Neural progenitor cell (in vitro differentiated cells): ENCODE results near the gene UNG. TPM values are rescaled to one million over a fixed set of nuclear protein-coding genes. Genes with fewer than 3 reads are reported as not detected.

Experiments
- DNase-seq: peaks from one replicate; pipeline ENCODE4 v3.0.0-alpha.2; 2016; ENCODE audit warnings: low spot score
- H2AFZ ChIP-seq: fragments of 200-600 bp; sonication (generic); replicated peaks from 2 replicates; pipeline ENCODE4 v1.6.1; 2016; ENCODE audit warnings: antibody characterized with exemption
- H3F3A ChIP-seq: fragments of 200-600 bp; sonication (generic); 2 replicates; pipeline ENCODE4 v1.6.1; 2016; ENCODE audit warnings: antibody characterized with exemption, low read depth
- H3K27ac ChIP-seq: fragments of 200-600 bp; sonication (generic); 2 replicates; pipeline ENCODE4 v1.5.1; 2016; ENCODE audit warnings: mild to moderate bottlenecking
- H3K27me3 ChIP-seq: fragments of 200-600 bp; sonication (generic); 2 replicates; pipeline ENCODE4 v1.6.1; 2016; ENCODE audit warnings: mild to moderate bottlenecking, moderate library complexity
- H3K36me3 ChIP-seq: fragments of 200-600 bp; sonication (generic); 2 replicates; pipeline ENCODE4 v1.5.1; 2016
- H3K4me1 ChIP-seq: fragments of 200-600 bp; sonication (generic); 2 replicates; pipeline ENCODE4 v1.6.1; 2016; ENCODE audit warnings: mixed run types
- H3K4me2 ChIP-seq: fragments of 200-600 bp; sonication (generic); 2 replicates; pipeline ENCODE4 v1.6.1; 2016
- H3K4me3 ChIP-seq: fragments of 200-600 bp; sonication (generic); 2 replicates; pipeline ENCODE4 v1.5.1; 2016
- H3K79me2 ChIP-seq: fragments of 200-600 bp; sonication (generic); 2 replicates; pipeline ENCODE4 v1.6.1; 2016; ENCODE audit warnings: low read depth
- H3K9ac ChIP-seq: fragments of 200-600 bp; sonication (generic); 2 replicates; pipeline ENCODE4 v1.6.1; 2016
- H3K9me3 ChIP-seq: fragments of 200-600 bp; sonication (generic); 2 replicates; pipeline ENCODE4 v1.5.1; 2016; ENCODE audit warnings: low read depth
- H4K20me1 ChIP-seq: fragments of 200-600 bp; sonication (generic); 2 replicates; pipeline ENCODE4 v1.6.1; 2016; ENCODE audit warnings: low read depth
- H3K27ac Mint-ChIP-seq: 3 replicates; pipeline ENCODE4 v1.8.0; 2021; ENCODE audit warnings: mixed read lengths
- H3K27me3 Mint-ChIP-seq: 2 replicates; pipeline ENCODE4 v1.8.0; 2022; ENCODE audit warnings: low read depth, mild to moderate bottlenecking, inconsistent platforms, moderate library complexity, mixed read lengths; ENCODE audit not compliant: insufficient read depth
- H3K36me3 Mint-ChIP-seq: 3 replicates; pipeline ENCODE4 v1.8.0; 2021; ENCODE audit warnings: mixed read lengths
- H3K4me1 Mint-ChIP-seq: 3 replicates; pipeline ENCODE4 v1.8.0; 2021; ENCODE audit warnings: mixed read lengths
- H3K4me3 Mint-ChIP-seq: 3 replicates; pipeline ENCODE4 v1.8.0; 2021; ENCODE audit warnings: mild to moderate bottlenecking, moderate library complexity, mixed read lengths
- H3K9me3 Mint-ChIP-seq: 3 replicates; pipeline ENCODE4 v1.8.0; 2020; ENCODE audit warnings: mixed read lengths
- EZH2 ChIP-seq: fragments of 200-600 bp; sonication (generic); IDR thresholded peaks from 2 replicates; pipeline ENCODE4 v1.6.1; 2017; ENCODE audit warnings: antibody characterized with exemption, mild to moderate bottlenecking, moderate library complexity
- EZH2phosphoT487 ChIP-seq: fragments of 200-600 bp; sonication (generic); IDR thresholded peaks from 2 replicates; pipeline ENCODE4 v1.6.1; 2017; ENCODE audit warnings: antibody characterized with exemption
- small RNA-seq: library from RNA; depleted of rRNA; stranded (forward); fragments of <200 nt; gene quantifications from one replicate; pipeline ENCODE3, GENCODE V24; 2015
- total RNA-seq: library from RNA; depleted of rRNA; stranded (reverse); fragments of >200 nt; gene quantifications from 2 replicates; pipeline ENCODE4 v1.2.3, GENCODE V29; 2015; ENCODE audit warnings: low replicate concordance
- TF ChIP-seq, protein P1 (sequence below): fragments of 200-600 bp; sonication (generic); IDR thresholded peaks from 2 replicates; pipeline ENCODE4 v1.5.1; 2017; ENCODE audit warnings: antibody characterized with exemption, mild to moderate bottlenecking

Gene UNG
- total RNA-seq, 1 donor from 2014 or later, result 71.0 TPM

DNA sequence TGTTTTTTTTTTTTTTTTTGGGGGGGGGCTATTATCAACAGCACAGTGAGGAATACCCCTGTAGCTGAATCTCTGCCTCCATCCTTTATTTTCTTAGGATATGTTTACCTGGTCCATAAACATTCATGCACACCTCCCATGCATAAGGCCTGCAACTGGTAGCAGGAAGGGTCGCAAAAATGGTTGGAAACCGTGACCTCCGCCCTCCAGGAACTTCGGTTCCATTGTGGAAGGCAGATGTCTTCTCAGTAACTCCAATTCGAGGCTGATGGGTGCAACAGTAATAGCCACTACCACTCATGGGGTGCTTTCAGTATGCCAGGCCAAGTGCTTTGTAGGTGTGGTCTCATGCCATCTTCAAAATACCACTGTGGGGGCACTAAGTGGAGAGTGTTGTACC lies 59.2 kb downstream of the UNG start:
- H3F3A ChIP-seq, result peaks cover 20% of the 10 kb centered on the region
- H3K27ac ChIP-seq, result no peak overlapping the region
- no peaks in the 10 kb centered on the region for H3K9me3 ChIP-seq
- no peak overlapping the region for H3K4me2 ChIP-seq
- Mint-ChIP-seq H3K27ac (no peak overlapping the region), H3K4me3 (no peak overlapping the region), H3K4me1 (peaks cover 17% of the 10 kb centered on the region), H3K36me3 (no peaks in the 10 kb centered on the region), H3K9me3 (no peaks in the 10 kb centered on the region), H3K27me3 (peaks cover 8% of the 10 kb centered on the region)
- no peak for DNase-seq
- no peaks in the 10 kb centered on the region for H4K20me1 ChIP-seq
- H3K36me3 ChIP-seq, result no peaks in the 10 kb centered on the region
- H2AFZ ChIP-seq, result no peak overlapping the region
- no peak overlapping the region for H3K4me3 ChIP-seq
- TF ChIP-seq, protein P1, sequence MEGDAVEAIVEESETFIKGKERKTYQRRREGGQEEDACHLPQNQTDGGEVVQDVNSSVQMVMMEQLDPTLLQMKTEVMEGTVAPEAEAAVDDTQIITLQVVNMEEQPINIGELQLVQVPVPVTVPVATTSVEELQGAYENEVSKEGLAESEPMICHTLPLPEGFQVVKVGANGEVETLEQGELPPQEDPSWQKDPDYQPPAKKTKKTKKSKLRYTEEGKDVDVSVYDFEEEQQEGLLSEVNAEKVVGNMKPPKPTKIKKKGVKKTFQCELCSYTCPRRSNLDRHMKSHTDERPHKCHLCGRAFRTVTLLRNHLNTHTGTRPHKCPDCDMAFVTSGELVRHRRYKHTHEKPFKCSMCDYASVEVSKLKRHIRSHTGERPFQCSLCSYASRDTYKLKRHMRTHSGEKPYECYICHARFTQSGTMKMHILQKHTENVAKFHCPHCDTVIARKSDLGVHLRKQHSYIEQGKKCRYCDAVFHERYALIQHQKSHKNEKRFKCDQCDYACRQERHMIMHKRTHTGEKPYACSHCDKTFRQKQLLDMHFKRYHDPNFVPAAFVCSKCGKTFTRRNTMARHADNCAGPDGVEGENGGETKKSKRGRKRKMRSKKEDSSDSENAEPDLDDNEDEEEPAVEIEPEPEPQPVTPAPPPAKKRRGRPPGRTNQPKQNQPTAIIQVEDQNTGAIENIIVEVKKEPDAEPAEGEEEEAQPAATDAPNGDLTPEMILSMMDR, result no peak
- TF ChIP-seq EZH2 (no peak), EZH2phosphoT487 (no peak)
- no peaks in the 10 kb centered on the region for H3K79me2 ChIP-seq
- H3K27me3 ChIP-seq, result peaks cover 16% of the 10 kb centered on the region
- no peak overlapping the region for H3K9ac ChIP-seq
- peaks cover 4% of the 10 kb centered on the region for H3K4me1 ChIP-seq

DNA sequence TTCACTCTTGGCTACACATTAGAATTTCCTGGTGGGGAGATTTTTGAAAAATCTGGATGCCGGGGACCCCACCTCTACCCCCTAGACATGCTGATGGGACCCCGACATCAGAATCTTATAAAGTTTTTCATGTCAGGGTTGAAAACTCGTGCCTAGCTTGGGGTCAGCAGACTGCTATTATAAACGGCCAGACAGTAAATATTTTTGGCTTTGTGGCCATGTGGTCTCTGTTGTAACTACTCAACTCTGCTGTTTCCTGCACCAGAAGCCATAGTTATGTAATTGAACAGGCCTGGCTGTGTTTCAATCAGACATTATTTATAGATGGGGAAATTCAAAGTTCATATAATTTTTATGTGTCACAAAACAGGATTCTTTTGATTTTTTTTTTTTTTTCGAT lies 60.6 kb downstream of the UNG start:
- Mint-ChIP-seq H3K27ac (no peak overlapping the region), H3K4me3 (no peak overlapping the region), H3K36me3 (no peaks in the 10 kb centered on the region), H3K4me1 (peaks cover 17% of the 10 kb centered on the region), H3K9me3 (no peaks in the 10 kb centered on the region), H3K27me3 (peaks cover 8% of the 10 kb centered on the region)
- Histone ChIP-seq H3K4me1 (peaks cover 4% of the 10 kb centered on the region), H3F3A (peaks cover 20% of the 10 kb centered on the region), H3K9ac (no peak overlapping the region), H3K9me3 (no peaks in the 10 kb centered on the region), H4K20me1 (no peaks in the 10 kb centered on the region), H3K27me3 (peaks cover 14% of the 10 kb centered on the region), H3K27ac (no peak overlapping the region), H3K36me3 (no peaks in the 10 kb centered on the region), H3K4me3 (no peak overlapping the region), H2AFZ (no peak overlapping the region), H3K4me2 (no peak overlapping the region), H3K79me2 (no peaks in the 10 kb centered on the region)
- DNase-seq, result no peak
- TF ChIP-seq EZH2 (no peak), EZH2phosphoT487 (no peak)
- TF ChIP-seq, protein P1, result no peak

DNA sequence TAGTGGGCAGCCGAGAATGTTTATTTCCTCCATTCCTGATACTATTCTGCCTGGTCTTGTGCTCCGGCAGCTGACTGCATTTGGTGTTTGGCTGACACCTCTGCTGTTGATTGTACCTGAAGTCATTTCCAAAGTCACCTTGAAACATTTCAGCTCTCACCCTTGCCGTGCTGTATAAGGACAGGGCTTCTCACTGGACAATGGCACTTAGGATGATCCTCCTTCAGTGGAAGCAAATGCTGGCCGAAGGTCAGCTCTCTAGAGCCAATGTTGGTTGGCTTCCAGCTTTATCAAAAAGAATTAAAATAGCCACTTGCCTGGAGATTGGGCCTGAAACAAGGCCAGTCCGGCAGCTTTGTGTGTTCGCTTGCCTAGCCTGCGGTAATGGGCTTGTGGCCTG lies 63.0 kb downstream of the UNG start:
- H3K79me2 ChIP-seq, result no peaks in the 10 kb centered on the region
- no peaks in the 10 kb centered on the region for H3K36me3 ChIP-seq
- TF ChIP-seq EZH2 (no peak), EZH2phosphoT487 (no peak)
- TF ChIP-seq, protein P1, result no peak
- H3K9ac ChIP-seq, result no peak overlapping the region
- Mint-ChIP-seq H3K27me3 (no peaks in the 10 kb centered on the region), H3K4me1 (peaks cover 4% of the 10 kb centered on the region), H3K36me3 (no peaks in the 10 kb centered on the region), H3K9me3 (no peaks in the 10 kb centered on the region), H3K27ac (no peak overlapping the region), H3K4me3 (no peak overlapping the region)
- H4K20me1 ChIP-seq, result no peaks in the 10 kb centered on the region
- H3K4me3 ChIP-seq, result no peak overlapping the region
- H3K27ac ChIP-seq, result no peak overlapping the region
- peaks cover 4% of the 10 kb centered on the region for H3F3A ChIP-seq
- no peak for DNase-seq
- no peak overlapping the region for H2AFZ ChIP-seq
- no peaks in the 10 kb centered on the region for H3K4me1 ChIP-seq
- no peak overlapping the region for H3K4me2 ChIP-seq
- no peaks in the 10 kb centered on the region for H3K9me3 ChIP-seq
- no peaks in the 10 kb centered on the region for H3K27me3 ChIP-seq

Small RNA genes within 50 kb of the gene (small RNA-seq; reads per million reads assigned to genes)
- gene RNA5SP372, result not detected

Other genes starting within 250 kb of the UNG start
- gene SSH1, start 240.0 kb upstream of the UNG start, total RNA-seq, result 8.4 and 10.2 TPM in 2 replicates
- gene DAO, start 217.5 kb upstream of the UNG start, total RNA-seq, result not detected in 2 replicates
- 0.12 TPM in 1 of 2 replicates, not detected in the other for gene SVOP, start 76.5 kb upstream of the UNG start, total RNA-seq
- gene USP30, start 45.0 kb upstream of the UNG start, total RNA-seq, result 17.4 and 17.6 TPM in 2 replicates
- 18.5 TPM in 2 replicates for gene ALKBH2, start 4.1 kb upstream of the UNG start, total RNA-seq
- 2.4 and 5.0 TPM in 2 replicates for gene ACACB, start 19.0 kb downstream of the UNG start, total RNA-seq
- 0.25 TPM in 1 of 2 replicates, not detected in the other for gene FOXN4, start 211.7 kb downstream of the UNG start, total RNA-seq